HCT116 (cell line): ENCODE data around the gene GNG7. TPM values are rescaled to one million over a fixed set of nuclear protein-coding genes. Genes with fewer than 3 reads are reported as not detected.

Source experiments
- ATAC-seq: fragments of 200-7000 bp; cut with Tn5 transposase; 2 replicates; pipeline ENCODE4 v1.9.1; 2020; ENCODE audit warnings: mild to moderate bottlenecking, moderate library complexity
- BruUV-seq: library from RNA; stranded (reverse); fragments of 400-500 nt; replicated peaks from 2 replicates; lab custom pipeline; 2021; lab: Mats Ljungman, UMichigan
- CTCF ChIA-PET: fragments of 300-600 bp; sonication (Branson Sonifier 250); formaldehyde crosslinking; loops from one replicate; lab custom pipeline; 2021; ENCODE audit warnings: antibody characterized with exemption; lab: Charles Lee
- POLR2A ChIA-PET: fragments of 300-600, 350-600 bp; sonication (Branson Sonifier 250); formaldehyde crosslinking; loops from one replicate; lab custom pipeline; 2021; ENCODE audit warnings: antibody characterized with exemption; lab: Charles Lee
- RAD21 ChIA-PET, 2 experiments: fragments of 300-600 bp; sonication (Branson Sonifier 250); formaldehyde crosslinking; loops; one replicate each; lab custom pipeline; 2023; ENCODE audit warnings: low total read pairs in 2 of 2; ENCODE audit not compliant: uncharacterized antibody in 2 of 2, unreplicated experiment in 2 of 2, low non-redundant PET in 1 of 2; lab: Charles Lee
- DNase-seq: peaks from one replicate; pipeline ENCODE4 v3.0.0-alpha.2; 2010; ENCODE audit warnings: low read depth, low spot score
- H2AFZ ChIP-seq: fragments of 200-600 bp; shearing (Covaris generic), sonication (generic); 2 replicates; pipeline ENCODE4 v1.6.1; 2017; ENCODE audit warnings: low read depth, mixed run types, mixed read lengths, antibody characterized with exemption, low read length; ENCODE audit not compliant: poor library complexity, severe bottlenecking
- H3K27ac ChIP-seq: 2 replicates; pipeline ENCODE4 v1.5.1; 2012; ENCODE audit warnings: low read depth, low read length
- H3K27me3 ChIP-seq: fragments of 200-600 bp; sonication (generic); 2 replicates; pipeline ENCODE4 v1.6.1; 2016; ENCODE audit warnings: mixed run types, low read length, mixed read lengths; ENCODE audit not compliant: insufficient read depth
- H3K36me3 ChIP-seq, 2 experiments: fragments of 200-500 bp in 1 of 2; fragments of 200-600 bp in 1 of 2; sonication (Bioruptor generic) in 1 of 2; sonication (generic) in 1 of 2; 2 replicates each; pipeline versions ENCODE4 v1.5.1 to v1.6.1; 2014 to 2016; ENCODE audit warnings: low read length in 2 of 2, inconsistent platforms in 1 of 2, mixed read lengths in 1 of 2, mixed run types in 1 of 2; ENCODE audit not compliant: insufficient read depth in 2 of 2, control insufficient read depth in 1 of 2
- H3K4me1 ChIP-seq, 2 experiments: fragments of 200-600 bp in 1 of 2; sonication (generic) in 1 of 2; 2 replicates each; pipeline versions ENCODE4 v1.5.1 to v1.6.1; 2012 to 2017; ENCODE audit warnings: low read length in 2 of 2, inconsistent platforms in 1 of 2, mild to moderate bottlenecking in 1 of 2, mixed read lengths in 1 of 2, mixed run types in 1 of 2, moderate library complexity in 1 of 2; ENCODE audit not compliant: insufficient read depth in 2 of 2, control insufficient read depth in 1 of 2
- H3K4me2 ChIP-seq: fragments of 200-600 bp; sonication (generic); 2 replicates; pipeline ENCODE4 v1.6.1; 2017; ENCODE audit warnings: mixed run types, low read length, mixed read lengths
- H3K4me3 ChIP-seq, 2 experiments: fragments of 200-600 bp in 1 of 2; sonication (generic) in 1 of 2; replicated peaks in 1 of 2; 2 replicates each; pipeline ENCODE4 v1.5.1; 2011 to 2016; ENCODE audit warnings: low read length in 2 of 2, control low read depth in 1 of 2, low read depth in 1 of 2, mild to moderate bottlenecking in 1 of 2, mixed read lengths in 1 of 2, mixed run types in 1 of 2
- H3K79me2 ChIP-seq: fragments of 200-600 bp; sonication (generic); 2 replicates; pipeline ENCODE4 v1.6.1; 2017; ENCODE audit warnings: mild to moderate bottlenecking, mixed run types, low read length, moderate library complexity, mixed read lengths; ENCODE audit not compliant: insufficient read depth
- H3K9ac ChIP-seq: fragments of 200-600 bp; sonication (generic); 2 replicates; pipeline ENCODE4 v1.6.1; 2016; ENCODE audit warnings: low read length, mixed read lengths
- H3K9me2 ChIP-seq: fragments of 200-600 bp; sonication (generic), shearing (Covaris generic); 2 replicates; pipeline ENCODE4 v1.6.1; 2017; ENCODE audit warnings: mixed run types, mild to moderate bottlenecking, moderate library complexity; ENCODE audit not compliant: insufficient read depth
- H3K9me3 ChIP-seq, 2 experiments: fragments of 200-500 bp in 1 of 2; fragments of 200-600 bp in 1 of 2; sonication (Bioruptor generic) in 1 of 2; sonication (generic) in 1 of 2; 2 replicates each; pipeline ENCODE4 v1.6.1; 2014 to 2017; ENCODE audit warnings: low read length in 2 of 2, mixed read lengths in 2 of 2, inconsistent platforms in 1 of 2, low read depth in 1 of 2, mild to moderate bottlenecking in 1 of 2, mixed run types in 1 of 2, moderate library complexity in 1 of 2; ENCODE audit not compliant: control insufficient read depth in 1 of 2, insufficient read depth in 1 of 2
- H4K20me1 ChIP-seq: fragments of 200-600 bp; sonication (generic), shearing (Covaris generic); 2 replicates; pipeline ENCODE4 v1.6.1; 2017; ENCODE audit warnings: mixed run types, mild to moderate bottlenecking, moderate library complexity; ENCODE audit not compliant: insufficient read depth
- CEBPB ChIP-seq: IDR thresholded peaks from 2 replicates; pipeline ENCODE4 v1.6.1; 2012; ENCODE audit warnings: low read depth
- ELF1 ChIP-seq: IDR thresholded peaks from 2 replicates; pipeline ENCODE4 v1.6.1; 2012; ENCODE audit warnings: low read depth, borderline replicate concordance
- EZH2phosphoT487 ChIP-seq: fragments of 200-600 bp; IDR thresholded peaks from 2 replicates; pipeline ENCODE4 v1.6.1; 2018; ENCODE audit warnings: antibody characterized with exemption, borderline replicate concordance
- FOSL1 ChIP-seq: IDR thresholded peaks from 2 replicates; pipeline ENCODE4 v1.6.1; 2012; ENCODE audit warnings: low read depth
- SRF ChIP-seq: IDR thresholded peaks from 2 replicates; pipeline ENCODE4 v1.6.1; 2012; ENCODE audit warnings: low read depth
- TCF7L2 ChIP-seq: IDR thresholded peaks from 2 replicates; pipeline ENCODE4 v1.7.0; 2011; ENCODE audit warnings: borderline replicate concordance, inconsistent platforms; ENCODE audit not compliant: insufficient read depth, insufficient read length; ENCODE audit errors: extremely low read depth
- intact Hi-C: fragments of 100-400 bp; cut with micrococcal nuclease; formaldehyde crosslinking; loops from 2 replicates; pipeline ENCODE4 v1.10.0; 2022
- total RNA-seq: library from RNA; stranded (reverse); gene quantifications from one replicate; pipeline ENCODE4 v1.2.1, GENCODE V29; 2021; ENCODE audit not compliant: unreplicated experiment
- TF ChIP-seq, protein P1 (sequence below), 3 experiments: fragments of 200-600 bp in 1 of 3; sonication (generic) in 1 of 3; IDR thresholded peaks in 2 of 3; conservative IDR thresholded peaks in 1 of 3; 2 replicates each; pipeline ENCODE4 v1.5.1; 2012 to 2017; ENCODE audit warnings: low read depth in 2 of 3, low read length in 2 of 3, antibody characterized with exemption in 1 of 3, borderline replicate concordance in 1 of 3, control low read depth in 1 of 3, mild to moderate bottlenecking in 1 of 3, mixed read lengths in 1 of 3, mixed run types in 1 of 3, moderate library complexity in 1 of 3; ENCODE audit not compliant: insufficient read depth in 1 of 3
- TF ChIP-seq, protein P2 (sequence below): IDR thresholded peaks from 2 replicates; pipeline ENCODE4 v1.6.1; 2012
- TF ChIP-seq, protein P3 (sequence below): IDR thresholded peaks from 2 replicates; pipeline ENCODE4 v1.6.1; 2011; ENCODE audit warnings: mild to moderate bottlenecking, low read length, moderate library complexity; ENCODE audit not compliant: insufficient replicate concordance; ENCODE audit errors: extremely low read depth

The GNG7 gene
- total RNA-seq, 1 experiment from 2014 or later = 11.3 TPM

DNA sequence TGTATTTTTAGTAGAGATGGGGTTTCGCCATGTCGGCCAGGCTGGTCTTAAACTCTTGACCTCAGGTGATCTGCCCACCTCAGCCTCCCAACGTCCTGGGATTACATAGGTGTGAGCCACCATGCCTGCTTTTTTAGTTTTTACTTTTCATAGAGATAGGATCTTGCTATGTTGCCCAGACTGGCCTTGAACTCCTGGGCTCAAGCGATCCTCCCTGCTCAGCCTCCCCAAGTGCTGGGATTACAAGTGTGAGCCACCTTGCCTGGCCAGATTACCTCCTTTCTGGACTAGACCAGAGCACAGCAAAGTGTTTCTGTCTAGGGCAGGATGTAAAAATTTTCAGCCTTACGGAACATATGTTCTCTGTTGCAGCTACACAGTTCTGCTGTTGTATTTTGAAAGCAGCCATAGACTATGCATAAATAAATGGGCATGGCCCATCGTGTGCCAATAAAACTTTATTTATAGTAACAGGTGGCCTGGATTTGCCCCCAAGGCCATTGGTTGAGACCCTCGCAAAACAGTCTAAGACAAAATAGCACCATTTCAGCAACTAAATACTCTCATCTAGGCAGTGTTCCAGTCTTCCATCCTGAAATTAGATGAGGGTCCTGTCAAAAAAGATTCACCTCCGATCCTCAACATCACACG is 36.0 kb downstream of the GNG7 start:
- POLR2A ChIA-PET = no interaction called here
- Histone ChIP-seq H3K27me3 (no peaks in the 10 kb centered on the region), H3K9ac (no peak overlapping the region), H2AFZ (no peak overlapping the region), H3K9me3 (peaks cover 4 to 14% of the 10 kb centered on the region in 2 experiments; a peak in 3 of 4 replicates), H3K4me2 (no peak overlapping the region), H3K36me3 (no peaks in the 10 kb centered on the region), H4K20me1 (no peaks in the 10 kb centered on the region), H3K4me3 (no peak overlapping the region), H3K79me2 (no peaks in the 10 kb centered on the region), H3K27ac (no peak overlapping the region), H3K4me1 (no peaks in the 10 kb centered on the region), H3K9me2 (no peaks in the 10 kb centered on the region)
- no peak for ATAC-seq
- CTCF ChIA-PET = no interaction called here
- intact Hi-C loops = no loop called here
- RAD21 ChIA-PET = no interaction called here
- BruUV-seq = no TSS peak
- DNase-seq = no peak
- TF ChIP-seq ELF1 (no peak), SRF (no peak), EZH2phosphoT487 (no peak), CEBPB (no peak), FOSL1 (no peak)
- TF ChIP-seq, protein P1, sequence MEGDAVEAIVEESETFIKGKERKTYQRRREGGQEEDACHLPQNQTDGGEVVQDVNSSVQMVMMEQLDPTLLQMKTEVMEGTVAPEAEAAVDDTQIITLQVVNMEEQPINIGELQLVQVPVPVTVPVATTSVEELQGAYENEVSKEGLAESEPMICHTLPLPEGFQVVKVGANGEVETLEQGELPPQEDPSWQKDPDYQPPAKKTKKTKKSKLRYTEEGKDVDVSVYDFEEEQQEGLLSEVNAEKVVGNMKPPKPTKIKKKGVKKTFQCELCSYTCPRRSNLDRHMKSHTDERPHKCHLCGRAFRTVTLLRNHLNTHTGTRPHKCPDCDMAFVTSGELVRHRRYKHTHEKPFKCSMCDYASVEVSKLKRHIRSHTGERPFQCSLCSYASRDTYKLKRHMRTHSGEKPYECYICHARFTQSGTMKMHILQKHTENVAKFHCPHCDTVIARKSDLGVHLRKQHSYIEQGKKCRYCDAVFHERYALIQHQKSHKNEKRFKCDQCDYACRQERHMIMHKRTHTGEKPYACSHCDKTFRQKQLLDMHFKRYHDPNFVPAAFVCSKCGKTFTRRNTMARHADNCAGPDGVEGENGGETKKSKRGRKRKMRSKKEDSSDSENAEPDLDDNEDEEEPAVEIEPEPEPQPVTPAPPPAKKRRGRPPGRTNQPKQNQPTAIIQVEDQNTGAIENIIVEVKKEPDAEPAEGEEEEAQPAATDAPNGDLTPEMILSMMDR (IDR thresholded peaks at IDR 0.05 in 2 of 3, conservative IDR thresholded peaks at IDR 0.05 in 1 of 3; ENCODE audit: borderline replicate concordance in 1 of 3, insufficient read depth in 1 of 3, low read depth in 2 of 3, low read length in 2 of 3) = no peak
- TF ChIP-seq, protein P2, sequence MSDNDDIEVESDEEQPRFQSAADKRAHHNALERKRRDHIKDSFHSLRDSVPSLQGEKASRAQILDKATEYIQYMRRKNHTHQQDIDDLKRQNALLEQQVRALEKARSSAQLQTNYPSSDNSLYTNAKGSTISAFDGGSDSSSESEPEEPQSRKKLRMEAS = no peak

DNA sequence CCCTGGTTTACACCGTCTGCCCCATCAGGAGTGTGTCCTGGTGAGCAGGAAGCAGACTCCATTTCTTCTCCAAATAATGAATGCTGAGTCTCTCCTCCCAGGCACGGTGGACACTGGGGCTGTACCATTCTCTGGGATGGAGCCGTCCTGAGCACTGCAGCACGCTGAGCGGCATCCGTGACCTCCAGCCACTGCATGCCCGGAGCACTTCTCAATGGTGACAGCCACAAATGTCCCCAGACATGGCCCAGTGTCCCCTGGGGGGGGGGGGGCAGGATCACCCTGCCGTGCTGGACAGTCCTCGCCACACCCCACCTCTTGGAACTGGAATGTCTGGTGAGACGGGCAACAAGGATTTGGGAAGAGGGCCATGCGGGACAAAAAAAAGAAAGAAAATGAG is 37.4 kb downstream of the GNG7 start:
- RAD21 ChIA-PET = no interaction called here

More for the DNA sequence above, 37.4 kb downstream of the GNG7 start:
- Histone ChIP-seq H3K27me3 (no peaks in the 10 kb centered on the region), H2AFZ (no peak overlapping the region), H3K9me2 (no peaks in the 10 kb centered on the region), H3K9me3 (peaks cover 4 to 14% of the 10 kb centered on the region in 2 experiments; a peak in 3 of 4 replicates), H3K9ac (no peak overlapping the region), H3K27ac (no peak overlapping the region), H3K36me3 (no peaks in the 10 kb centered on the region), H4K20me1 (no peaks in the 10 kb centered on the region), H3K79me2 (no peaks in the 10 kb centered on the region), H3K4me2 (no peak overlapping the region), H3K4me1 (no peaks in the 10 kb centered on the region), H3K4me3 (no peak overlapping the region)
- ATAC-seq (no peak), DNase-seq (no peak)
- TF ChIP-seq EZH2phosphoT487 (no peak), TCF7L2 (no peak)
- TF ChIP-seq, protein P3, sequence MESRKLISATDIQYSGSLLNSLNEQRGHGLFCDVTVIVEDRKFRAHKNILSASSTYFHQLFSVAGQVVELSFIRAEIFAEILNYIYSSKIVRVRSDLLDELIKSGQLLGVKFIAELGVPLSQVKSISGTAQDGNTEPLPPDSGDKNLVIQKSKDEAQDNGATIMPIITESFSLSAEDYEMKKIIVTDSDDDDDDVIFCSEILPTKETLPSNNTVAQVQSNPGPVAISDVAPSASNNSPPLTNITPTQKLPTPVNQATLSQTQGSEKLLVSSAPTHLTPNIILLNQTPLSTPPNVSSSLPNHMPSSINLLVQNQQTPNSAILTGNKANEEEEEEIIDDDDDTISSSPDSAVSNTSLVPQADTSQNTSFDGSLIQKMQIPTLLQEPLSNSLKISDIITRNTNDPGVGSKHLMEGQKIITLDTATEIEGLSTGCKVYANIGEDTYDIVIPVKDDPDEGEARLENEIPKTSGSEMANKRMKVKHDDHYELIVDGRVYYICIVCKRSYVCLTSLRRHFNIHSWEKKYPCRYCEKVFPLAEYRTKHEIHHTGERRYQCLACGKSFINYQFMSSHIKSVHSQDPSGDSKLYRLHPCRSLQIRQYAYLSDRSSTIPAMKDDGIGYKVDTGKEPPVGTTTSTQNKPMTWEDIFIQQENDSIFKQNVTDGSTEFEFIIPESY = no peak
- no TSS peak for BruUV-seq
- CTCF ChIA-PET = no interaction called here
- intact Hi-C loops = no loop called here
- POLR2A ChIA-PET = no interaction called here
